ENCODE measurements around the gene SLC25A10.

SLC25A10 gene

GRCh38 chr17:81687770-81688541, 24.1 kb upstream of the SLC25A10 start:
- DNase-seq, result no peak

GRCh38 chr17:81688616-81689015, 23.5 kb upstream of the SLC25A10 start:
- no peak for DNase-seq

- no peak for DNase-seq
Measured at GRCh38 chr17:81690066-81690465, 22.0 kb upstream of the SLC25A10 start.

GRCh38 chr17:81690549-81690948, 21.5 kb upstream of the SLC25A10 start:
- no peak for DNase-seq

- DNase-seq, result no peak
Measured at GRCh38 chr17:81691196-81691595, 20.9 kb upstream of the SLC25A10 start.

GRCh38 chr17:81691608-81692007, 20.5 kb upstream of the SLC25A10 start:
- DNase-seq, result no peak

- DNase-seq, result no peak
Measured at GRCh38 chr17:81693509-81694210, 18.4 kb upstream of the SLC25A10 start.

- no peak for DNase-seq
Measured at GRCh38 chr17:81694810-81695209, 17.3 kb upstream of the SLC25A10 start.

GRCh38 chr17:81695211-81695610, 16.9 kb upstream of the SLC25A10 start:
- no peak for DNase-seq

GRCh38 chr17:81695801-81696200, 16.3 kb upstream of the SLC25A10 start:
- no peak for DNase-seq

GRCh38 chr17:81696218-81696941, 15.7 kb upstream of the SLC25A10 start:
- DNase-seq, result no peak

GRCh38 chr17:81697261-81698044, 14.6 kb upstream of the SLC25A10 start:
- DNase-seq, result no peak

GRCh38 chr17:81700353-81701287, 11.5 kb upstream of the SLC25A10 start:
- DNase-seq, result no peak

- DNase-seq, result no peak
Measured at GRCh38 chr17:81701288-81702071, 10.6 kb upstream of the SLC25A10 start.

GRCh38 chr17:81702934-81703746, 8.9 kb upstream of the SLC25A10 start, which contains the start of gene MRPL12:
MRPL12 (plus strand) TSS chr17:81703367; CDS start chr17:81703502, 135 bp downstream.
- DNase-seq, result peak; percentile 46 to 93 (median 88)

- no peak for DNase-seq
Measured at GRCh38 chr17:81703747-81704654, 8.1 kb upstream of the SLC25A10 start.

GRCh38 chr17:81705518-81706231, 6.4 kb upstream of the SLC25A10 start:
- DNase-seq, result no peak

- DNase-seq, result no peak
Measured at GRCh38 chr17:81706232-81706611, 5.9 kb upstream of the SLC25A10 start.

Measured in C1 segment of cervical spinal cord (tissue), 14 donors.